H9 (cell line): ENCODE results near the gene GRIP1. TPM values are rescaled to one million over a fixed set of nuclear protein-coding genes. Genes with fewer than 3 reads are reported as not detected.
"Not testable (repeated sequence)": the region's sequence is repeated elsewhere in the genome, so short reads cannot be mapped to it uniquely, and the experiment has no call there.

Experiments
- DNase-seq: peaks from one replicate; pipeline ENCODE4 v3.0.0-alpha.2; 2017
- H2AFZ ChIP-seq: one replicate; pipeline ENCODE4 v1.6.1; 2013; ENCODE audit warnings: mild to moderate bottlenecking, low read length, control low read depth, moderate library complexity
- H2AK5ac ChIP-seq: 2 replicates; pipeline ENCODE4 v1.6.1; 2013; ENCODE audit warnings: low read length, control low read depth, mixed read lengths; ENCODE audit not compliant: insufficient read length
- H2BK120ac ChIP-seq: one replicate; pipeline ENCODE4 v1.6.1; 2013; ENCODE audit warnings: low read depth, mild to moderate bottlenecking, low read length, control low read depth, inconsistent platforms; ENCODE audit not compliant: poor library complexity, severe bottlenecking
- H2BK12ac ChIP-seq: 2 replicates; pipeline ENCODE4 v1.6.1; 2013; ENCODE audit warnings: low read length, control low read depth, mixed read lengths, low read depth; ENCODE audit not compliant: insufficient read length
- H2BK15ac ChIP-seq: 2 replicates; pipeline ENCODE4 v1.6.1; 2013; ENCODE audit warnings: low read depth, low read length, control low read depth
- H2BK20ac ChIP-seq: one replicate; pipeline ENCODE4 v1.6.1; 2013; ENCODE audit warnings: low read depth, mild to moderate bottlenecking, low read length, control low read depth, inconsistent platforms; ENCODE audit not compliant: poor library complexity, severe bottlenecking
- H2BK5ac ChIP-seq: 2 replicates; pipeline ENCODE4 v1.6.1; 2013; ENCODE audit warnings: low read length, control low read depth, mixed read lengths; ENCODE audit not compliant: insufficient read length
- H3K14ac ChIP-seq: 2 replicates; pipeline ENCODE4 v1.6.1; 2013; ENCODE audit warnings: low read length, control low read depth; ENCODE audit not compliant: insufficient read depth
- H3K18ac ChIP-seq: 2 replicates; pipeline ENCODE4 v1.6.1; 2013; ENCODE audit warnings: low read depth, mild to moderate bottlenecking, mixed read lengths, low read length, control low read depth; ENCODE audit not compliant: insufficient read length
- H3K23ac ChIP-seq: 2 replicates; pipeline ENCODE4 v1.6.1; 2013; ENCODE audit warnings: low read length, control low read depth, mixed read lengths, low read depth; ENCODE audit not compliant: insufficient read length
- H3K23me2 ChIP-seq: 2 replicates; pipeline ENCODE4 v1.6.1; 2013; ENCODE audit warnings: low read depth, mild to moderate bottlenecking, mixed read lengths, low read length, control low read depth; ENCODE audit not compliant: insufficient read length, poor library complexity, severe bottlenecking
- H3K27ac ChIP-seq: 2 replicates; pipeline ENCODE4 v1.5.1; 2013; ENCODE audit warnings: low read length, control low read depth, mixed read lengths, low read depth; ENCODE audit not compliant: insufficient read length
- H3K27me3 ChIP-seq: 2 replicates; pipeline ENCODE4 v1.6.1; 2013; ENCODE audit warnings: low read length, control low read depth, inconsistent platforms; ENCODE audit not compliant: insufficient read depth
- H3K4ac ChIP-seq: 2 replicates; pipeline ENCODE4 v1.6.1; 2013; ENCODE audit warnings: low read depth, mild to moderate bottlenecking, control low read depth, inconsistent platforms, low read length, moderate library complexity
- H3K4me1 ChIP-seq: 2 replicates; pipeline ENCODE4 v1.6.1; 2013; ENCODE audit warnings: low read length, control low read depth, inconsistent platforms; ENCODE audit not compliant: insufficient read depth
- H3K4me2 ChIP-seq: 2 replicates; pipeline ENCODE4 v1.6.1; 2013; ENCODE audit warnings: low read length, control low read depth, mixed read lengths; ENCODE audit not compliant: insufficient read length, insufficient read depth
- H3K56ac ChIP-seq: 2 replicates; pipeline ENCODE4 v1.6.1; 2013; ENCODE audit warnings: low read depth, mild to moderate bottlenecking, mixed read lengths, low read length, control low read depth; ENCODE audit not compliant: insufficient read length
- H3K79me1 ChIP-seq: 2 replicates; pipeline ENCODE4 v1.6.1; 2013; ENCODE audit warnings: low read depth, mild to moderate bottlenecking, moderate library complexity, low read length, control low read depth, inconsistent platforms; ENCODE audit not compliant: insufficient read depth, poor library complexity, severe bottlenecking
- H3K79me2 ChIP-seq: 2 replicates; pipeline ENCODE4 v1.6.1; 2013; ENCODE audit warnings: low read length, control low read depth, inconsistent platforms; ENCODE audit not compliant: insufficient read depth
- H3K9ac ChIP-seq: 2 replicates; pipeline ENCODE4 v1.6.1; 2013; ENCODE audit warnings: low read length, control low read depth, mixed read lengths; ENCODE audit not compliant: insufficient read length; ENCODE audit errors: extremely low read depth
- H3K9me3 ChIP-seq: one replicate; pipeline ENCODE4 v1.6.1; 2013; ENCODE audit warnings: low read depth, low read length, inconsistent platforms; ENCODE audit not compliant: control insufficient read depth
- H3T11ph ChIP-seq: one replicate; pipeline ENCODE4 v1.6.1; 2013; ENCODE audit warnings: mild to moderate bottlenecking, low read length, control low read depth, inconsistent platforms
- H4K20me1 ChIP-seq: one replicate; pipeline ENCODE4 v1.6.1; 2013; ENCODE audit not compliant: control insufficient read depth, insufficient read length, insufficient read depth
- H4K5ac ChIP-seq: 2 replicates; pipeline ENCODE4 v1.6.1; 2013; ENCODE audit warnings: low read depth, mild to moderate bottlenecking, mixed read lengths, low read length, control low read depth; ENCODE audit not compliant: insufficient read length
- H4K8ac ChIP-seq: replicated peaks from 2 replicates; pipeline ENCODE4 v1.6.1; 2013; ENCODE audit warnings: low read length, control low read depth, mixed read lengths, low read depth; ENCODE audit not compliant: insufficient read length
- H4K91ac ChIP-seq: 2 replicates; pipeline ENCODE4 v1.6.1; 2013; ENCODE audit warnings: low read depth, mild to moderate bottlenecking, moderate library complexity, mixed read lengths, low read length, control low read depth; ENCODE audit not compliant: insufficient read length
- H3K27ac Mint-ChIP-seq, 3 experiments: 2 replicates in 2 of 3; 3 replicates in 1 of 3; pipeline ENCODE4 v1.8.0; 2020 to 2021; ENCODE audit warnings: mixed read lengths in 3 of 3, mild to moderate bottlenecking in 1 of 3, moderate library complexity in 1 of 3
- H3K27me3 Mint-ChIP-seq: 2 replicates; pipeline ENCODE4 v1.8.0; 2021; ENCODE audit warnings: low read depth, mild to moderate bottlenecking, moderate library complexity, mixed read lengths
- H3K36me3 Mint-ChIP-seq, 3 experiments: 2 replicates in 2 of 3; 3 replicates in 1 of 3; pipeline ENCODE4 v1.8.0; 2020 to 2021; ENCODE audit warnings: low read depth in 3 of 3, mixed read lengths in 3 of 3; ENCODE audit not compliant: insufficient read depth in 1 of 3
- H3K4me1 Mint-ChIP-seq, 2 experiments: 2 replicates each; pipeline ENCODE4 v1.8.0; 2020; ENCODE audit warnings: mixed read lengths in 2 of 2
- H3K4me3 Mint-ChIP-seq, 2 experiments: 2 replicates in 1 of 2; 3 replicates in 1 of 2; pipeline ENCODE4 v1.8.0; 2020 to 2021; ENCODE audit warnings: mild to moderate bottlenecking in 2 of 2, mixed read lengths in 2 of 2, moderate library complexity in 1 of 2
- H3K9me3 Mint-ChIP-seq, 2 experiments: 2 replicates in 1 of 2; 3 replicates in 1 of 2; pipeline ENCODE4 v1.8.0; 2020; ENCODE audit warnings: mild to moderate bottlenecking in 2 of 2, mixed read lengths in 2 of 2, moderate library complexity in 1 of 2
- CTCF ChIP-seq: fragments of 200-600 bp; sonication (generic); conservative IDR thresholded peaks from 3 replicates; pipeline ENCODE4 v1.8.0; 2021; ENCODE audit warnings: antibody characterized with exemption, mild to moderate bottlenecking
- WGBS: extraction: QIAGEN DNeasy Blood & Tissue Kit; methylation state at CpG from one replicate; pipeline ENCODE4 v1.1.7; 2013; ENCODE audit warnings: missing lambda C conversion rate, low lambda C conversion rate, mixed read lengths; ENCODE audit not compliant: insufficient read length; ENCODE audit errors: extremely low coverage; 5-methylcytosine and 5-hydroxymethylcytosine counted together
- total RNA-seq: library from RNA; stranded (reverse); gene quantifications from 2 replicates; pipeline ENCODE4 v1.2.1, GENCODE V29; 2021

The GRIP1 gene
- total RNA-seq, 1 experiment from 2014 or later: 19.5 TPM

- H3K27ac ChIP-seq: peak overlapping the region; percentile 58
- no peaks in the 10 kb centered on the region for H3K23me2 ChIP-seq
- peak overlapping the region in 1 of 3 experiments; percentile 68; a peak in 1 of 7 replicates for H3K27ac Mint-ChIP-seq
- no peak for TF ChIP-seq CTCF
- H2BK120ac ChIP-seq: no peak overlapping the region
- H4K91ac ChIP-seq: no peak overlapping the region
- no peak overlapping the region for H4K8ac ChIP-seq
- H3K56ac ChIP-seq: no peak overlapping the region
- no peak overlapping the region for H3K23ac ChIP-seq
- H2AK5ac ChIP-seq: no peak overlapping the region
- H3K36me3 Mint-ChIP-seq: no peaks in the 10 kb centered on the region; a peak in 1 of 7 replicates
- H4K20me1 ChIP-seq: no peaks in the 10 kb centered on the region
- no peak overlapping the region for H3K4me3 Mint-ChIP-seq
- peaks cover 56 to 67% of the 10 kb centered on the region in 2 experiments for H3K4me1 Mint-ChIP-seq
- no peaks in the 10 kb centered on the region for H3K27me3 Mint-ChIP-seq
- no peak overlapping the region for H2BK5ac ChIP-seq
- H3K9me3 ChIP-seq: no peaks in the 10 kb centered on the region
- peaks cover 11% of the 10 kb centered on the region; the same call in 1 of the 2 replicates for H3K4me1 ChIP-seq
- no peak overlapping the region for H3K4ac ChIP-seq
- no peaks in the 10 kb centered on the region for H3K27me3 ChIP-seq
- H2BK20ac ChIP-seq: no peak overlapping the region
- no peaks in the 10 kb centered on the region for H3K79me1 ChIP-seq
- H2BK15ac ChIP-seq: no peak overlapping the region
- H3T11ph ChIP-seq: no peak overlapping the region
- no peak overlapping the region for H3K4me2 ChIP-seq
- no peak for DNase-seq
- no peak overlapping the region for H2BK12ac ChIP-seq
- no peaks in the 10 kb centered on the region for H3K9me3 Mint-ChIP-seq
- no peak overlapping the region for H3K9ac ChIP-seq
- H3K18ac ChIP-seq: no peak overlapping the region
- H4K5ac ChIP-seq: no peak overlapping the region
- H3K79me2 ChIP-seq: no peaks in the 10 kb centered on the region
- H2AFZ ChIP-seq: no peak overlapping the region
- H3K14ac ChIP-seq: no peak overlapping the region
Observed at GRCh38 chr12:66499000-66499399, 179.9 kb downstream of the GRIP1 start.

- H3K4me2 ChIP-seq: peak overlapping the region; percentile 38
- not testable (repeated sequence) for H3K23me2 ChIP-seq, H3K56ac ChIP-seq, H4K91ac ChIP-seq, H4K5ac ChIP-seq, H3K14ac ChIP-seq, H3K23ac ChIP-seq, H4K20me1 ChIP-seq, H2BK20ac ChIP-seq, H3K36me3 Mint-ChIP-seq, H4K8ac ChIP-seq, H3K4ac ChIP-seq, DNase-seq, H3K79me2 ChIP-seq, H2BK12ac ChIP-seq, H3K9me3 Mint-ChIP-seq, H3K9me3 ChIP-seq, H3K4me1 ChIP-seq, H3K79me1 ChIP-seq, H2BK120ac ChIP-seq, H2AK5ac ChIP-seq, H3K27me3 Mint-ChIP-seq, H3K18ac ChIP-seq, H2AFZ ChIP-seq, H3K27me3 ChIP-seq, H2BK15ac ChIP-seq, H2BK5ac ChIP-seq
- no CpG with 5 or more reads among the region's 6 CpGs for whole genome bisulfite sequencing
- peak overlapping the region; percentile 98 for H3K27ac ChIP-seq
- Mint-ChIP-seq H3K4me3 (peak overlapping the region; percentile 18 to 67; a peak in 4 of 5 replicates), H3K4me1 (peaks cover 60 to 70% of the 10 kb centered on the region in 2 experiments), H3K27ac (peak overlapping the region; percentile 84 to 97 (median 96))
- peak overlapping the region; percentile 92 for H3T11ph ChIP-seq
- H3K9ac ChIP-seq: peak overlapping the region; percentile 39
Observed at GRCh38 chr12:66498059-66498458, 180.8 kb downstream of the GRIP1 start.
